Mesendoderm (in vitro differentiated cells): ENCODE data around the gene PRR23B.

Experiments
- DNase-seq: peaks from one replicate; pipeline ENCODE4 v3.0.0; 2013
- H2AK5ac ChIP-seq: 2 replicates; pipeline ENCODE4 v1.6.1; 2013; ENCODE audit warnings: low read length, inconsistent platforms
- H2BK120ac ChIP-seq: 2 replicates; pipeline ENCODE4 v1.6.1; 2013; ENCODE audit warnings: low read depth, mild to moderate bottlenecking, low read length, moderate library complexity, mixed read lengths
- H2BK15ac ChIP-seq: replicated peaks from 2 replicates; pipeline ENCODE4 v1.6.1; 2013; ENCODE audit warnings: low read depth, mild to moderate bottlenecking, moderate library complexity
- H2BK5ac ChIP-seq: 2 replicates; pipeline ENCODE4 v1.6.1; 2013; ENCODE audit warnings: low read length, inconsistent platforms
- H3K18ac ChIP-seq: 2 replicates; pipeline ENCODE4 v1.6.1; 2013; ENCODE audit warnings: mild to moderate bottlenecking, low read length, mixed read lengths
- H3K23ac ChIP-seq: one replicate; pipeline ENCODE4 v1.6.1; 2013; ENCODE audit warnings: low read length
- H3K27ac ChIP-seq: 2 replicates; pipeline ENCODE4 v1.5.1; 2013; ENCODE audit warnings: low read depth, mild to moderate bottlenecking, inconsistent platforms, low read length, moderate library complexity
- H3K27me3 ChIP-seq: 2 replicates; pipeline ENCODE4 v1.6.1; 2013; ENCODE audit warnings: low read length, control low read depth, mild to moderate bottlenecking, inconsistent platforms; ENCODE audit not compliant: insufficient read depth, poor library complexity
- H3K36me3 ChIP-seq: 2 replicates; pipeline ENCODE4 v1.6.1; 2013; ENCODE audit warnings: low read length, inconsistent platforms; ENCODE audit not compliant: control insufficient read depth, insufficient read depth
- H3K4ac ChIP-seq: one replicate; pipeline ENCODE4 v1.6.1; 2013; ENCODE audit warnings: low read depth, mild to moderate bottlenecking, low read length, moderate library complexity
- H3K4me1 ChIP-seq: 2 replicates; pipeline ENCODE4 v1.6.1; 2013; ENCODE audit warnings: low read depth, low read length, inconsistent platforms; ENCODE audit not compliant: control insufficient read depth
- H3K4me2 ChIP-seq: 2 replicates; pipeline ENCODE4 v1.6.1; 2013; ENCODE audit warnings: low read length
- H3K4me3 ChIP-seq: 2 replicates; pipeline ENCODE4 v1.5.1; 2013; ENCODE audit warnings: mild to moderate bottlenecking, low read length
- H3K56ac ChIP-seq: one replicate; pipeline ENCODE4 v1.6.1; 2013; ENCODE audit warnings: low read length
- H3K79me1 ChIP-seq: 2 replicates; pipeline ENCODE4 v1.6.1; 2013; ENCODE audit warnings: low read length, inconsistent platforms
- H3K79me2 ChIP-seq: 2 replicates; pipeline ENCODE4 v1.6.1; 2013; ENCODE audit warnings: mild to moderate bottlenecking, low read length; ENCODE audit not compliant: control insufficient read depth, insufficient read depth
- H3K9ac ChIP-seq: 2 replicates; pipeline ENCODE4 v1.6.1; 2013; ENCODE audit warnings: low read length, inconsistent platforms
- H4K5ac ChIP-seq: one replicate; pipeline ENCODE4 v1.6.1; 2013; ENCODE audit warnings: low read length
- H4K8ac ChIP-seq: one replicate; pipeline ENCODE4 v1.6.1; 2013; ENCODE audit warnings: low read depth, mild to moderate bottlenecking, control low read depth, low read length, moderate library complexity
- WGBS: extraction: QIAGEN DNeasy Blood & Tissue Kit; methylation state at CpG from one replicate; pipeline ENCODE4 v1.1.7; 2013; ENCODE audit warnings: low lambda C conversion rate, missing lambda C conversion rate; ENCODE audit not compliant: insufficient coverage; ENCODE audit errors: extremely low coverage; 5-methylcytosine and 5-hydroxymethylcytosine counted together

The PRR23B gene

GRCh38 chr3:138971766-138972320 lies 48.9 kb downstream of the PRR23B start:
- no peak overlapping the region for H2AK5ac ChIP-seq
- H4K5ac ChIP-seq: no peak overlapping the region
- no peaks in the 10 kb centered on the region for H3K4me1 ChIP-seq
- H3K4me2 ChIP-seq: no peak overlapping the region
- H3K79me1 ChIP-seq: no peaks in the 10 kb centered on the region
- no peak for DNase-seq
- H3K9ac ChIP-seq: no peak overlapping the region
- no peak overlapping the region for H2BK120ac ChIP-seq
- H4K8ac ChIP-seq: no peak overlapping the region
- no peak overlapping the region for H3K27ac ChIP-seq
- no peak overlapping the region for H3K18ac ChIP-seq
- H2BK15ac ChIP-seq: no peak overlapping the region
- no peak overlapping the region for H3K56ac ChIP-seq
- WGBS: no CpG with 5 or more reads among the region's 6 CpGs
- no peak overlapping the region for H3K4ac ChIP-seq
- H3K23ac ChIP-seq: no peak overlapping the region
- no peak overlapping the region for H2BK5ac ChIP-seq
- H3K36me3 ChIP-seq: no peaks in the 10 kb centered on the region
- H3K79me2 ChIP-seq: no peaks in the 10 kb centered on the region
- no peaks in the 10 kb centered on the region for H3K27me3 ChIP-seq
- H3K4me3 ChIP-seq: no peak overlapping the region
